Liver (tissue), 9 donors: ENCODE measurements around the gene TIMP3. TPM values are rescaled to one million over a fixed set of nuclear protein-coding genes. Genes with fewer than 3 reads are reported as not detected.

Experiments used
- DNase-seq: peaks from one replicate; pipeline ENCODE4 v3.0.0-alpha.2; 2017; ENCODE audit warnings: low spot score
- H3K27ac ChIP-seq, 2 donors: one replicate each; pipeline ENCODE4 v1.7.0; 2013; ENCODE audit warnings: inconsistent platforms in 2 of 2, low read length in 2 of 2, control low read depth in 1 of 2, low read depth in 1 of 2, mild to moderate bottlenecking in 1 of 2
- H3K27me3 ChIP-seq, 4 donors: one replicate each; pipeline versions ENCODE4 v1.6.1 to v1.7.0; 2013; ENCODE audit warnings: low read length in 3 of 4, inconsistent platforms in 1 of 4, mild to moderate bottlenecking in 1 of 4, moderate library complexity in 1 of 4; ENCODE audit not compliant: control insufficient read depth in 4 of 4, insufficient read depth in 4 of 4
- H3K36me3 ChIP-seq, 4 donors: one replicate each; pipeline versions ENCODE4 v1.6.1 to v1.7.0; 2013; ENCODE audit warnings: low read length in 3 of 4, mild to moderate bottlenecking in 3 of 4, low read depth in 1 of 4, moderate library complexity in 1 of 4; ENCODE audit not compliant: control insufficient read depth in 4 of 4, insufficient read depth in 3 of 4
- H3K4me1 ChIP-seq, 4 donors: one replicate each; pipeline versions ENCODE4 v1.6.1 to v1.7.0; 2013; ENCODE audit warnings: low read length in 3 of 4, mild to moderate bottlenecking in 3 of 4, moderate library complexity in 1 of 4; ENCODE audit not compliant: control insufficient read depth in 4 of 4, insufficient read depth in 4 of 4
- H3K4me3 ChIP-seq, 3 donors: one replicate each; pipeline versions ENCODE4 v1.6.1 to v1.7.0; 2013; ENCODE audit warnings: low read length in 3 of 3, control low read depth in 1 of 3, low read depth in 1 of 3, mild to moderate bottlenecking in 1 of 3
- H3K9ac ChIP-seq, 2 donors: one replicate each; pipeline ENCODE4 v1.7.0; 2013; ENCODE audit warnings: low read length in 2 of 2, mild to moderate bottlenecking in 2 of 2, moderate library complexity in 2 of 2, control low read depth in 1 of 2, low read depth in 1 of 2
- H3K9me3 ChIP-seq, 4 donors: one replicate each; pipeline versions ENCODE4 v1.6.1 to v1.7.0; 2013; ENCODE audit warnings: low read length in 3 of 4; ENCODE audit not compliant: control insufficient read depth in 4 of 4
- ATF3 ChIP-seq: IDR thresholded peaks from 2 replicates; pipeline ENCODE4 v1.6.1; 2016; ENCODE audit warnings: antibody characterized with exemption
- CTCF ChIP-seq: fragments of 150-350 bp; IDR thresholded peaks from 2 replicates; pipeline ENCODE4 v1.5.1; 2017; ENCODE audit warnings: improper control_type of control experiment, low read depth, low read length; ENCODE audit not compliant: missing input control
- EGR1 ChIP-seq, 2 donors: IDR thresholded peaks; 2 replicates each; pipeline ENCODE4 v1.6.1; 2016 to 2018; ENCODE audit warnings: antibody characterized with exemption in 2 of 2, low read depth in 2 of 2
- FOXA1 ChIP-seq: IDR thresholded peaks from 2 replicates; pipeline ENCODE4 v1.6.1; 2016; ENCODE audit warnings: antibody characterized with exemption
- FOXA2 ChIP-seq: IDR thresholded peaks from 2 replicates; pipeline ENCODE4 v1.6.1; 2016; ENCODE audit warnings: antibody characterized with exemption
- GABPA ChIP-seq, 2 donors: IDR thresholded peaks in 1 of 2; conservative IDR thresholded peaks in 1 of 2; 2 replicates each; pipeline ENCODE4 v1.6.1; 2016; ENCODE audit warnings: antibody characterized with exemption in 2 of 2, mild to moderate bottlenecking in 1 of 2, moderate library complexity in 1 of 2
- HNF4A ChIP-seq, 2 donors: conservative IDR thresholded peaks; 2 replicates each; pipeline ENCODE4 v1.6.1; 2016; ENCODE audit warnings: antibody characterized with exemption in 2 of 2, mild to moderate bottlenecking in 2 of 2
- HNF4G ChIP-seq: IDR thresholded peaks from 2 replicates; pipeline ENCODE4 v1.6.1; 2016; ENCODE audit warnings: antibody characterized with exemption
- JUND ChIP-seq, 2 donors: IDR thresholded peaks; 2 replicates each; pipeline ENCODE4 v1.6.1; 2016; ENCODE audit warnings: antibody characterized with exemption in 2 of 2
- MAX ChIP-seq: IDR thresholded peaks from 2 replicates; pipeline ENCODE4 v1.6.1; 2016; ENCODE audit warnings: antibody characterized with exemption
- NR2F2 ChIP-seq: IDR thresholded peaks from 2 replicates; pipeline ENCODE4 v1.6.1; 2016; ENCODE audit warnings: antibody characterized with exemption
- RAD21 ChIP-seq, 2 donors: IDR thresholded peaks; 2 replicates each; pipeline ENCODE4 v1.6.1; 2016; ENCODE audit warnings: antibody characterized with exemption in 2 of 2, mild to moderate bottlenecking in 2 of 2
- RXRA ChIP-seq, 2 donors: IDR thresholded peaks; 2 replicates each; pipeline ENCODE4 v1.6.1; 2017 to 2018; ENCODE audit warnings: antibody characterized with exemption in 2 of 2, mild to moderate bottlenecking in 1 of 2
- SP1 ChIP-seq: IDR thresholded peaks from 2 replicates; pipeline ENCODE4 v1.6.1; 2018; ENCODE audit warnings: antibody characterized with exemption, mild to moderate bottlenecking
- TAF1 ChIP-seq: conservative IDR thresholded peaks from 2 replicates; pipeline ENCODE4 v1.6.1; 2016; ENCODE audit warnings: antibody characterized with exemption, mild to moderate bottlenecking
- YY1 ChIP-seq: IDR thresholded peaks from 2 replicates; pipeline ENCODE4 v1.6.1; 2016; ENCODE audit warnings: antibody characterized with exemption, mild to moderate bottlenecking
- ZBTB33 ChIP-seq: IDR thresholded peaks from 2 replicates; pipeline ENCODE4 v1.6.1; 2016; ENCODE audit warnings: antibody characterized with exemption
- WGBS: extraction: QIAGEN DNeasy Blood & Tissue Kit; methylation state at CpG from one replicate; pipeline ENCODE4 v1.1.7; 2013; 5-methylcytosine and 5-hydroxymethylcytosine counted together
- polyA plus RNA-seq, 2 donors: library from polyadenylated mRNA; stranded (reverse) in 1 of 2; unstranded in 1 of 2; fragments of 200-250 nt in 1 of 2; fragments of >200 nt in 1 of 2; fragmentation: Nextera tagmentation in 1 of 2; extraction: Ambion mirVana in 1 of 2; gene quantifications; one replicate each; pipeline versions ENCODE4 v1.2.1 to v1.2.3, GENCODE V29; 2013 to 2015
- total RNA-seq, 2 donors: library from RNA; depleted of rRNA; stranded (reverse); fragments of >200 nt; gene quantifications; one replicate each; pipeline ENCODE4 v1.2.3, GENCODE V29; 2014
- donor health status: healthy.
- donor health status: healthy.
- donor health status: healthy.
- donor health status: healthy.
- donor health status: healthy.

The TIMP3 gene
- total and polyA plus RNA-seq, 4 donors: 28.0 to 44.0 (median 31.2) TPM

- no peak for TF ChIP-seq JUND (IDR thresholded peaks at IDR 0.05)
- no peak for TF ChIP-seq RXRA (IDR thresholded peaks at IDR 0.05)
- no peak for TF ChIP-seq MAX
- no peak for TF ChIP-seq TAF1
These were observed 23.5 kb upstream of the TIMP3 start (continued) for GRCh38 chr22:32777987-32778386.

GRCh38 chr22:32780726-32781310 is 20.7 kb upstream of the TIMP3 start:
- no peaks in the 10 kb centered on the region for H3K9me3 ChIP-seq
- H3K27me3 ChIP-seq: no peaks in the 10 kb centered on the region
- H3K36me3 ChIP-seq: no peaks in the 10 kb centered on the region
- H3K4me1 ChIP-seq: peaks cover 2 to 17% (median 11%) of the 10 kb centered on the region in 4 donors
- TF ChIP-seq RAD21 (IDR thresholded peaks at IDR 0.05): no peak
- no peak for TF ChIP-seq GABPA (IDR thresholded peaks at IDR 0.05 in 1 of 2, conservative IDR thresholded peaks at IDR 0.05 in 1 of 2)
- no peak for TF ChIP-seq RXRA (IDR thresholded peaks at IDR 0.05)
- no peak for TF ChIP-seq SP1
- peak; percentile 3 for TF ChIP-seq HNF4G
- DNase-seq: no peak
- no peak overlapping the region for H3K9ac ChIP-seq
- 87% methylated on average over 2 of the region's 2 CpGs for WGBS
- H3K4me3 ChIP-seq: no peak overlapping the region
- H3K27ac ChIP-seq: peak overlapping the region; percentile 91 to 94

GRCh38 chr22:32781695-32782094 is 19.8 kb upstream of the TIMP3 start:
- peaks cover 2 to 15% (median 11%) of the 10 kb centered on the region in 4 donors for H3K4me1 ChIP-seq
- WGBS: 93% methylated on average over 1 of the region's 1 CpG
- H3K9me3 ChIP-seq: no peaks in the 10 kb centered on the region
- TF ChIP-seq RXRA (IDR thresholded peaks at IDR 0.05) (no peak), EGR1 (IDR thresholded peaks at IDR 0.05; ENCODE audit: low read depth in 2 of 2) (no peak), ATF3 (no peak), YY1 (no peak), NR2F2 (no peak), HNF4A (conservative IDR thresholded peaks at IDR 0.05) (no peak)
- H3K27me3 ChIP-seq: no peaks in the 10 kb centered on the region
- DNase-seq: no peak
- no peak overlapping the region for H3K27ac ChIP-seq
- no peak overlapping the region for H3K9ac ChIP-seq
- H3K4me3 ChIP-seq: no peak overlapping the region
- H3K36me3 ChIP-seq: no peaks in the 10 kb centered on the region

GRCh38 chr22:32785321-32786026 is 16.0 kb upstream of the TIMP3 start:
- H3K4me3 ChIP-seq: no peak overlapping the region
- H3K9me3 ChIP-seq: no peaks in the 10 kb centered on the region
- H3K4me1 ChIP-seq: peaks cover 2 to 9% (median 5%) of the 10 kb centered on the region in 4 donors
- no peak for TF ChIP-seq JUND (IDR thresholded peaks at IDR 0.05)
- TF ChIP-seq YY1: no peak
- TF ChIP-seq TAF1: no peak
- no peak for TF ChIP-seq GABPA (IDR thresholded peaks at IDR 0.05 in 1 of 2, conservative IDR thresholded peaks at IDR 0.05 in 1 of 2)
- TF ChIP-seq RAD21 (IDR thresholded peaks at IDR 0.05): no peak
- TF ChIP-seq EGR1 (IDR thresholded peaks at IDR 0.05; ENCODE audit: low read depth in 2 of 2): no peak
- TF ChIP-seq ATF3: no peak
- TF ChIP-seq ZBTB33: no peak
- TF ChIP-seq NR2F2: no peak
- no peak for TF ChIP-seq HNF4A (conservative IDR thresholded peaks at IDR 0.05)
- no peak for TF ChIP-seq FOXA2
- no peak for TF ChIP-seq MAX
- no peak for TF ChIP-seq CTCF
- TF ChIP-seq RXRA (IDR thresholded peaks at IDR 0.05): no peak
- TF ChIP-seq FOXA1: no peak
- no peak for TF ChIP-seq SP1
- no peak overlapping the region for H3K9ac ChIP-seq
- WGBS: 90% methylated on average over 5 of the region's 5 CpGs
- DNase-seq: no peak
- no peak overlapping the region for H3K27ac ChIP-seq
- no peaks in the 10 kb centered on the region for H3K36me3 ChIP-seq
- H3K27me3 ChIP-seq: no peaks in the 10 kb centered on the region
